GM18508 (cell line): Measurements from ENCODE around the gene WDFY4.

ENCODE experiments used
- ATAC-seq: cut with Tn5 transposase; IDR thresholded peaks from one replicate; pipeline ENCODE4 v1.9.1; 2021; ENCODE audit warnings: moderate number of reproducible peaks; ENCODE audit not compliant: insufficient read depth, unreplicated experiment

Gene WDFY4

DNA sequence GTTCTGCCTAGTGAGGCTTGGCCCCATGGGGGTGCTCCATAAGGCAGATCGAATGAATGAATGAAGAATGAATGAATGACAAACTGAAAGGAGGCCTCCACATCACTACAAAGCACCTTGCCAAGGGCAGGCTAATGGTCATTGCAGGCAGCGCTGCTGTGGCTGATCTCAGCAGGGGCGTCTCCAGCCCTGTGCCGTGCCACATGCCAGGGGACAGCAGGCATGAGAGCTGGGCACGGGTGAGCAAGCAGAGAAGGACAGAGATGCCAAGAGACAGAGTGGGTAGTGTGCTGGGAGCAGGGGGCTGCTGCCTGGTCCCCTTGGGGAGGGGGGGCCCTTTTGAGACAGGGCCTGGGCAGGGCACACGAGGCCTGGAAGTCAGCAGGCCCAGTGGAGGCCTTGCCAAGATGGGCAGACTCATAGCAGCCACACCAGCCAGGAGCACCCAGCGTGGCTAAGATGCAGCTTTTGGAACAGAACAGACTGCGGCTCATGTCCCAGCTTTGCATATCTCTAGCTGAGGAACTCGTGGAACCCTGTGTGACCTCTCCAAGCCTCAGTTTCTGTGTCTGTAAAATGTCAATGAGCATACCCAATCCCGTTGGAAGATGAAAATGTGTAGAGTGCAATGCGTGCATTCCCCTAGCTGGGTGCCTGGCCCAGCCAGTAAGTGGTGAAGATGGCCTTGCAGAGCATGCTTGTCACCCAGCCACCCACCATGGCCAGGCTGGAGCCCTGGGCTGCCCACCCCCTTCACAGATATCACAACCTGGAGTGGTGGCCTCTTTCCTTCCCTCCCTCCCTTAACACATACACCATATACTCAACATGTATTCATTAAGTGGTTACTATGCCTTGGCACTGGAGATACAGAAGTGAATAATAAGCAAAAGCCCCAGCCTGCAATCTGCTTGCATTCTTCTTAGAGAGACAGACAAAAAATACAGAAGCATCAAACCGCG is 316.0 kb downstream of the WDFY4 start:
- ATAC-seq: no peak

DNA sequence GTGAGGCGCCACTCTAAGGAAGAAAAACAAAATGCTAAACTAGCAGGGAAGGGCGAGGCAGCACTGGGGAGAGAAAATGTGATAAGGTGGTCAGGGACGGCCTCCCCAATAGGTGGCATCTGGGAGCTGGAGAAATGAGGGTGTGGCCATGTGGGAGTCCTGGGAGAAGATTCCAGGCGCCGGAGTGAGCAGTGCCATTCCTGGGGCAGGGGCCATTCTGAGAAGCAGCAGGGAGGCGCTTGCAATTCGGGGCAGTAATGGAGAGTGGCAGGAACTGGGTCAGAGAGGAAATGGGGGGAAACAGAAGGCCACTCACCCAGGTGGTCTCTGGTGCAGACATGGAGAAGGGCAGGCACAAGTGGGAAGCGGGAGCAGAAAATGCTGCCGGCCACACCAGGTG is 316.7 kb downstream of the WDFY4 start:
- no peak for ATAC-seq

DNA sequence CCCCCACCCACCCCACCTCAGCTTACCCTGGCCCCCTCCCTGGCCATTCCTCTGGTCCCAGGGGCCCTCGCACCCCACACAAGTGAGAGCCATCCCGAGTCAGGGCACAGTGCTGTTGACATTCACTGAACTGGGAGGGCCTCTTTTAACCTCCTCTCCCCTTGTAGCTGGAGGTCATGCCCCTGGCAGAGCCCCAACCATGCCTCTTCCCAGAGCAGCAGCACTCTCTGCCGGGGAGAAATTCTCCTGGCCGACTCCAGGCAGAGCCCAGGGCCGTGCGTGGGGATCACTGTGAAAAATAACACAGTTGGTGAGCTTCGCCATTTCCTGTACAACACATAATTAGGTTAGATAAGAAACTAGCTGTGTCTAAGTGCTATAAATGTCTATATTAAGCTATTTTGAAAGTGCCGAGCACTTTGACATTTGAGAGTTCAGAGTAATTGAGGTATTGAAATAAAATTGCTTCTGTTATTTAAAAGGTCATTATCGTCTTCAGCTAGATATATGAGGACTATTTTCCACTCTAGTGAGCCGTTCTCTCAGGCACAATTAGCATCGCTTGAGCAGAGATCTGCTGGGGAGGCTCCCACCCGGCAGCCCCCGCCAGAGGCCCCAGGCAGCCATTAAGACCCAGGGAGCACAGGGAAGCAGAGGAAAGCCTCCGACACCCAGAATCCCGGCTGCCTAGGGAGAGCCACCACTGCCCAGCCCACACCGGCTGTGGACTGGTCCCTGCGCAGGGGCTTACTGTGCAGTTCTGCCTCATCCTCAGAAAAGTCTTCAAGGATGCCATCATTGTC is 317.4 kb downstream of the WDFY4 start:
- ATAC-seq: no peak

DNA sequence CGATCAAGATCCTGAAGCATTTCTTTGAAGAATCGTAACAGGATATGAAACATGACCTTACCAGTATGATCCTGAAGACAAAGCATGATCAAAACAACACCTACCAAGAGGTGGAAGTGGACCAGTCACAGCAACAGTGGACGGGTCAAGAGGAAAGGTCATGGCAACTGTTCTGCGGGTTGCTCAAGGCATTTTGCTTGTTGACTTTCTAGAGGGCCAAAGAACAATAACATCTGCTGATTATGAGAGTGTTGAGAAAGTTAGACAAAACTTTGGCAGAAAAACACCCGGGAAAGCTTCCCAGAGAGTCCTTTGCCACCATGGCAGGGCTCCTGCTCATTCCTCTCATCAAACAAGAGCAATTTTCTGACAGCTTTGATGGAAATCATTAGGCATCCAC is 320.6 kb downstream of the WDFY4 start:
- no peak for ATAC-seq

DNA sequence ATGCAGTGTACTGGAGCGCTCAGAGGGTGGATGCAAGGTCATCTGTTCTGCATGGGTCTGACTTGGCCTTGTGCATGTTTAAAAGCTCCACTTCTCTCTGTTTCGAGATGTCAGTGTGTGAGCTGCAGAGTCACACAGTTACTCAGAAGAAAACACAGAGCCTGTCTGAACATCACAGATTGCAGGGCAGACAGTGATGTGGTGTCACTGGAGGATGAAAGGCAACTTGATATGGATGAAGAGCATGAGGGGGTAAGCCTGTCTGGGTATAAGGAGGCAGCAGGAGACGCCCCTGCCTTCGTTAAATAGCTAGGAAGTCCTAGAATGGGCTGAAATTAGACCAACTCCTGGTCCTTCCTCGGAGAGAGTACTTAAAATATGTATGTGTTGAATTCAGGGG is 322.5 kb downstream of the WDFY4 start:
- ATAC-seq: no peak

DNA sequence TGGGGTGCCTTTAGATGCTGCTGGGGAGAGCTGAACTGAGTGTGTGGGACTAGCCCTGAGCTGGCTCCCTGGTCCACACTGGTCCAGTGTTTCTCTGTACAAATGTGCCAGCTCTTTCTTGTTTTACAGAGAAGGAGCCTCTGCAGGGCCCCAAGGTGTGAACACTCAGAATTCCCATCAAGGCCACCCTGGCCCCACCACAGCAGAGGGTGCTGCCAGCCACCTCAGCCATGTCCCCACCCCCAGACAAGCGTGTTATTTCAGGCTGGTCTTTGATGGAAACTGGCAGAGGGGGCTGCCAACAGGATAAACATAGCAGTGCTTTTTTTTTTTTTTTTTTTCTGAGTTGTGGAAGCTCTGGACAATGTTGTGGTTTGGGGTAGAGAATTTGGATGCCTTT is 323.4 kb downstream of the WDFY4 start:
- no peak for ATAC-seq

DNA sequence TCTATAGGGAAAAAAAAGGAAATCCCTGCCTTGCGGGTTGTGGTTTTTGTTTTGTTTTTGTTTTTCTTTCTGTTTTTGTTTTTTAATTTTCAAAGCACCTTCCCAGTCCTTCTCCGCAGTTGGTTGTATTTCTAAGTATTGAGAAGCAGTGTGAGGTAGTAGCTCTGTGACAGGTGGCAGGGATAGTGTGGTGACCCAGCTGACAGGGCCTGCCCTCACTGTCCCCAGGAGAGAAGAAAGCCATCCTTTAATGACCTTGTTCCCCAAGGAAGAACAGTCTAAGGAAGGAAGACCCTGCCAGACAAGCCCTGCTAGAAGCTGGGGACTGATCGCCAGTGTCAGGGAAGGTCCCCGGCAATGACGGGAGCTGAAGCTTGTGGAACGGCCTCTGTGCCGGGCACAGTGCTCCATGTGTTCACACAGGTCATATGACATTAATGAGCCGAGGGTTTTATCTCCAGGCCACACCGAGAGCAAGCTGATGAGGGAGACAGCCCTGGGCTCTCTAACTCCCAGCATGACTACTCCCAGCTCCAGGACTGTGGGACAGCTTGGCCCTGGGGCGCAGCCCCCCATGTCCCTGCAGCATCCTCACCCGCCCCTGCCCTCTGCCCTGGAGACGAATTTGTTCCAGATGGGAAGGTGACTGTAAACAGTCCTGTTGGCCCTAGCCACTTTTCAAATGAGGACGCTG is 324.0 kb downstream of the WDFY4 start:
- no peak for ATAC-seq

DNA sequence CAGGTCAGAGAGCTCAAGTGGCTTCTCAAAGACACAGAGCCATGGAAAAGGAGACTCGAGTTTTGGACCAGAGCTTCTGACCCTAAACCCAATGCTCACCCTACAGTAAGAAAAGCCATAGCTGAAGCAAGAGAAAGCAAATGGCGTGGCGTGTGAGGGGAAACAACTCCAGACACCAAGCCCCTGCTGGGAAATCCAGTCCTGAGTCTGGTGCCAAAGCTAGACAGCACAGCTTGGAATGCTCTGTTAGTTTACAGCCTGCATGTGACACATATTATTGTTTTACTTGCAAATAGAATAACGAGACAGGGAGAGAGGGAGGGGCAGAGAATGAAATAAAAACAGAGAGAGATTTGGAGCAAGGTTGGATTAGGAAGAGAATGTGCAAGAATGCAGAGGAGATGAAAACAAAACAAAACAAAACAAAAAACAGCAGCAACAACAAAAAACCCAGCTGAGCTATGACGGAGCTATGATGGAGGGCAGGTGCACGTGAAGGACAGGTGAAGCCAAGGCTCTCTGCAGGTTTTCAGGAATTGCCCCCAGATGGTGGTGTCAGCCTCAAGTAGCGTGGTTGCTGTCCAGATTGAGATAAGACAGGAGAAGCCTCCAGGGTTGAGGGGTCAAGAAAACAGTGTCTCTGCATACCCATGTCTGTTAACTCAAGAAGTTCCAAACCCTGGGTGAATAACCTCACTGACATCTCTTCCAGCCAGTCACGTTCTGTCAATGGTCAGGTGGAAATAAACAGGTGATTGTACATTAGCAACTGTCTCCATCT is 324.7 kb downstream of the WDFY4 start:
- no peak for ATAC-seq

DNA sequence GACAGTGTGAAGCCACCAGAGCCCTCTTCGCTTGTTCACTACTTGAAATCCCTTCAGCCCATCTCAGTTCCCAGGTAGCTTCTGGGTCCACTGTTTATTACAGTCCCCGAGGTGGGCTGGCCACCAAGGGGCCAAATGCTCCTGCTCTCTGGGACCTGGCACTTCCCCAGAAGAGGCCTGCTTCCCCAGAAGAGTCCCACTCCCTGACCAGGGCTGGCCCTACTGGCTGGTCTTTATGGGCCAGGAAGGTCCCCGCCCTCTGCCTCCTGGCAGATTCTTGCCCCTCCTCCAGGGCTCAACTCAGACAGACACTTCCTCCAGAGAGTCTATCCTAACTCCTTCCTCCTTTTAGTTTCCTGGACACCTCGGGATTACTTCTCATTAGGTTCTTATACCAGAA is 325.6 kb downstream of the WDFY4 start:
- no peak for ATAC-seq

DNA sequence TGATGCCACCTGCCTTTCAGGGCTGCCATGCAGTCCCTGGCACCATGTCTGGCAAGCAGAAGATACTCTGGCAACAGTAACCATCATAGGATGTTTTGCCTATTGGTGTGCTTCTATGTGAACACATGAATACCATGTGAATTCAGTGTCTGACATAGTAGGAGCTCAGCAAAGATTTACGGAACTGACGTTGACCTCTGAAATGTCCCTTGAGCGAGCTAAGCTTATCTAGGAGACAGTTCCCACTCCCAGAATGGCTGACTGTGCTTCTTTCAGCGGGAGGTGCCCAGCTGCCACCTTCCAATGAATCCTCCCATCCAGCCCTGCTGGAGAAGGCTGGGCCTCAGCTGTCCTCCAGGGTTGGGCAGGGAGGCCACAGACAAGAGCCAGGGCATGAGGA is 326.2 kb downstream of the WDFY4 start:
- ATAC-seq: no peak

DNA sequence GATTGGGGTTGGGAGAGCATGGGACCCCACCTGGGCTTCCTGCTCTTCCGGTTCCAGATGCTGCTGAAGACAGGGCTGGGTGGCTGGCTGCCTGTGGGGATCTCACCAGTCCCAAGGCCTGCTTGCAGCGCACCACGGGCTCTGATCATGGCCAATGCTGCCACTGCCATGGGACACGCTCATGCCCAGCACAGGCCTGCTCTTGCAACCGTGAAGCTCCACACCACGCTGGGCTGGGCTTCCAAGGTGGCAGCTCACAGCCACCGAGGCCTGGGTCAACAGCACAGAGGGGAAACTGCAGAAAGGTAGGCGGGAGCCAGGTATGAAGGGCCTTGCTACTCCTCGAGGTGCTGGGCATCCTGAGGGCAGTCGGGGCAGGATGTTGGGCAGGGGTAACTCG is 327.1 kb downstream of the WDFY4 start:
- no peak for ATAC-seq

DNA sequence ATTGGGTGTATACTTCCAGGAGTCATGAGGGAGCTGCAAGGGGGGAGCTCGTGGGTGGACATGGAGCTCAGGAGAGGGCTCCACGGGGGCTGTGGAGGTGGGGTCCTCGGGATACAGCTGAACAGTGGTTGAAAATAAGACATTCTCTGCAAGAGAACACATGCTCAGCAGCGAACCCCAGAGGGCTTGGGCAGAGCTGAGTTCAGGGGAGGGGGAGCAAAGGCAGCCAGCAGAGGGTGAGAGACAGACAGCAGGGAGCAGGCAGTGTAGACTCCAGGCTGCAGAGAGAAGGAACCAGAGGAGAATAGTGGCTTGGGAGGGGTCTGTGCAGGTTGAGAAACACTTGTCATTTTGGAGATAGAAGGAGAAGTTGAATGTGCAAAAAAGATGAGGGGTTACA is 327.9 kb downstream of the WDFY4 start:
- no peak for ATAC-seq

DNA sequence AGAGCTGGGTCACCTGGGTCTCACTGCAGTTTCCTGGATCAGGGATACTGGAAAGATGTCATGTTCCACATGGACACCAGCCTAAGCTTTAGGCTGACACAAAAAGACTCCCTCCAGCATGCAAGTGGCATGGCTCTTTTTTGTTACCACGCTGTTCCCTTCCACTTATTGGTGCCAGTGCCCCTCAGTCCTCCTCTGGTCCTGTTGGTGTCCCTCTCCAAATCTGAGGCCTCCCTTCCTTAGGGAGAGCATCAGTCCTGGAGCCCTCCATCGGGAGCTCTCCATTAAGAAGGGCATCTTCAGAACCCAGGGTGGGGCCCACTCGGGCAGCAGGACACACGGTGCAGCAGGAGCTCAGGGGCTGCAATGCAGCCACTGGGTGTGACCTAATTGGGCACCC is 331.0 kb downstream of the WDFY4 start:
- no peak for ATAC-seq

DNA sequence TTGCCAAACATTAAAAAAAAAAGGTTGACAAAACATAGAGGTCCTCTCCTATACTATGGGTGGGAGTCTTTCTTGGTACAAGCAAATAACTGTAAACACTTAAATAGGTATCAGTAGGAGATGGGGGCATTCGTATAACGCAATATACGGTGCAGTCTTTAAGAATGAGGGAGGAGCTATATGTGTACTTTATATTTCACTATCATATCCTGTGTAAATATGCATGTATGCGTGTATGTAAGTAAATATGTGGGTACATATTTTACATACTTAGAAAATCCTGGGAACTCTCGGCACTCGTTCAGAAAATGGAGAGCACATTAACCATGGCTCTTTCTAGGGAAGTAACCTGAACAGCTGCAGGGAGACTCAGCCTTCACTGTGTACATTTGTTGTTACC is 337.0 kb downstream of the WDFY4 start:
- ATAC-seq: no peak

DNA sequence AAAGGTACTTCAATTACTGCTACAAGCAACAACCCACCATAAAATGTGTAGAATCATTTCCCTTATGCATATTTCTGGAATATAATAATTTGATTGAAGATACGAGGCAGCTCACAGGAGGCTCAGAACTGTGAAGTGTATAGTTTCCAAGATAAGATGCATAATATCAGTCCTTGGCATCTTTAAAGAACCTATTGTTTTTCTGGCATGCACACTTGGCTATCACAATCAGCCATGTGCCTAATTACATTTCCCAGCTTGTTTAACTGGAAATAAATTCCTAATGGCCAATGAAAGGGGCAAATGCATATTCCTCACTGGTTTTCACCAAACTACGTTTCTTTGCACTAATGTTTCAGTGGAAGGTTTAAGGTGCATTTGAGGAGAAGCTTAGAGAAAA is 338.4 kb downstream of the WDFY4 start:
- no peak for ATAC-seq

DNA sequence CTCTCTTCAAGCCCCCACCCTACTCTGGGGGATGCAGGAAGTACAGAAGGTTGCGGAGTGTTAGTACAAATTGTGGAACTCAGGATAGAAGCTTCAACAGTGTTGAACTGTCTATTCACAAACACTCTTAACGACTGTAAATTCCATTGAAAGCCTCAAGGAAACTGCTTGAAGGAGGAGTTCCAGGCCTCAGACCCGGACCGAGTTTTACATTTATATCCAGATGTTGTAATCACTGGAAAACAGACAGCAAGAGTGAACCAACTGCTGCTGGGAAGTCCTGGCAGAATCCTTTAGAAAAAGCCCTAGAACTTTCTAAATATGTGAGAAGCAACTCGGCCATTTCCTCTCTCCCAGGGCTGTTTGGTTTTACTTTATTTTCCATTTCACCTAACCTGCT is 339.1 kb downstream of the WDFY4 start:
- ATAC-seq: no peak

DNA sequence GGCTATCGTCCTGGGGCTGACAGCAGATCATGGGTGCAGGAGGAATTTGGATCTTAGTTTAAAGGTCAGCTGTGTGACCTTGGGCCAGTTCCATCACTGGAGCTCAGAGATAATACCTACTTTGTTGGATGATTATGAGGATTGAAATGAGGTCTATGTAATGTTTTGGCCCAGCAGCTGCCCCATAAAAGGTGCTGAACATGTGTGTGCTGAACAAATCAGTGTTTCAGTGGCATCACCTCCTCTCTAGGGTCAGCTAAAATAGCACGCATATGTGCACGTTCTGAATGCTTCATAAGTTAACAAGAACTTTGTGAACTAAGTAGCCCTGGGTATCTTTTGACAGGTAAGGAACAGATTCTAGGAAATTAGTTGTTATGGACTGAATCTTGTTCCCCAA is 339.8 kb downstream of the WDFY4 start:
- ATAC-seq: no peak

DNA sequence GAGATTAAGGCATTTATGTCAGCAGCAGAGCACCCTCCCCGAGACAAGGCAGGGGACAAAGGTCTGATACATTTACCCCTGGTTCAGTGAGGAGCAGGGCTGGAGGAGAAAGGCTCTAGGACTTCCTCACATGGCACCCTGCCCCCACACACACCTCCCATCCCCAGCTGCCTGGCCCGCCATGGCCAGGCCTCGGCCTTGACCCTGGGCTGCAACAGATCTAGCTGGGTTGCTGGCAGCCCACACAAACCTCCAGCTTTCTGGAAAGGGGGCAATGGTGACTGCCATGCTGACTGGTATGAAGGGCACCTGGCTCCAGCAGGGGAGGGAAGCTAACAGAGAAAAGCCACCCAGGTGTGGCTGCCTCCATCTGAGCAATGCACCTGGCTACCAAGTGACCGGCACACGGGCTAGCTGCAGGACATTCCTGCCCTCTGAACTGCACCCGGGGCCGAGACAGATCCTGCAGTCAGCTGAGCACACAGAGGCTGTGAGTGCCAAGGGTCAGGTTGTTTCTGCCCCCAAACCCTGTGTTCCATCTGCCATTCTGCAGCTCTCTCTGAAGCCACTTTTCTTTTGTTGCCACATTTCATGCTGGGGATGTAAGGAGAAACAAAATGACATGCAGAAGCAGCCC is 340.8 kb downstream of the WDFY4 start:
- ATAC-seq: no peak

DNA sequence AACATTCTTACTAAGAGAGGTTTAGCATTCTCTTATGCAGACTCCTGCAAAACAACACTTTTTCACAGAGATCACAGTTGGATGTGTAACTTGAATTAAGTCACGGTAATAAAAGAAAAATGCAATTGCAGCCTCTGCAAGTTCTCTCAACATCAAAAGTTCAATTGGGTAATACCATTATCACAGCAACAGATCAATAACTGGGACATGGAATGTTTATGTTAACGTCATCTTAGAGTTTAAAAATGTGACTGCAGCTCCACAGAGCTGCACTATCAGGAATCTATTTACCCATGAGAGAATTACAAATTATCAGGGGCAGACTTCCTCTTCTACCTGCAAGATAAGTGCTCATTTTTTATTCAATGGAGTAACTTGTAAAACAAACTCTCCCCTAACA is 344.0 kb downstream of the WDFY4 start:
- no peak for ATAC-seq

DNA sequence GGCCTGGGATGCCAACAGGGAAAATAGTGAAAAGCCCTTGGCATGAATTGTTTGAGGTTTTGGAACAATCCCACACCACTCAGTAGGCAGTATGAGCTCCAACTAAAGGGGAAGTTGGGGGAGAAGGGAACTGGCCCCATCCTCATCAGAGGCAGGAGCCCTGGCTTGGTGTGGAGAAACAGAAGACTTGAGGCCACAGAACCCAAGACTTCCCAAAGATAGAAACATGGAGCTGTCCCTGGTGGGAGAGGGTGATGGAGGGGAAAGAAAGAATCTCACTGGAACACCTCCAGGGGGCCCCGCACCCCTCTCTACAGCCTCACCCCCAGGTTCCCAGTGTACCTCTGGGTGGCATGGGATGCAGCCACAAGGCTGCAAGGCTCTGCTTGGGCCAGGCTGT is 345.0 kb downstream of the WDFY4 start:
- no peak for ATAC-seq
